ENCODE results near the gene MLLT10. TPM values are rescaled to one million over a fixed set of nuclear protein-coding genes. Genes with fewer than 3 reads are reported as not detected.

Gene MLLT10
- total RNA-seq, 6 donors from 2014 or later: 40.1 to 63.9 (median 53.9) TPM

- Histone ChIP-seq H3K27ac (no peak overlapping the region), H3K27me3 (no peaks in the 10 kb centered on the region), H3K4me1 (peaks cover 11 to 21% (median 14%) of the 10 kb centered on the region in 4 donors), H3K36me3 (no peaks in the 10 kb centered on the region), H3K9me3 (no peaks in the 10 kb centered on the region), H3K4me3 (no peak overlapping the region)
- ATAC-seq (ENCODE audit: low FRiP score in 2 of 2): no peak
- WGBS, 2 donors: 97 to 100% methylated on average over 1 of the region's 1 CpG
- TF ChIP-seq EP300 (IDR thresholded peaks at IDR 0.05): no peak
- TF ChIP-seq POLR2A (IDR thresholded peaks at IDR 0.05): no peak
- no peak for TF ChIP-seq POLR2AphosphoS5 (IDR thresholded peaks at IDR 0.05)
- no peak for TF ChIP-seq CTCF (IDR thresholded peaks at IDR 0.05)
- no peak for DNase-seq
Measured at GRCh38 chr10:21530641-21531040, 3.4 kb upstream of the MLLT10 start.

- H3K27ac ChIP-seq: peak overlapping the region in 1 of 4 donors; percentile 87
Measured at GRCh38 chr10:21531164-21531563, 2.9 kb upstream of the MLLT10 start.

GRCh38 chr10:21532694-21533466, 1.2 kb upstream of the MLLT10 start:
- peaks cover 10 to 26% (median 18%) of the 10 kb centered on the region in 4 donors for H3K4me1 ChIP-seq
- H3K9me3 ChIP-seq: no peaks in the 10 kb centered on the region
- no peaks in the 10 kb centered on the region for H3K27me3 ChIP-seq
- H3K4me3 ChIP-seq: peak overlapping the region; percentile 48 to 94 (median 82)
- ATAC-seq (ENCODE audit: low FRiP score in 2 of 2) (no peak), DNase-seq (no peak)
- H3K36me3 ChIP-seq: peaks cover 0 to 9% (median 1%) of the 10 kb centered on the region in 4 donors
- no peak for TF ChIP-seq CTCF (IDR thresholded peaks at IDR 0.05)
- no peak for TF ChIP-seq POLR2AphosphoS5 (IDR thresholded peaks at IDR 0.05)
- TF ChIP-seq POLR2A (IDR thresholded peaks at IDR 0.05): no peak
- no peak for TF ChIP-seq EP300 (IDR thresholded peaks at IDR 0.05)
- 36 to 42% methylated on average over 10 of the region's 10 CpGs for WGBS, 2 donors
- H3K27ac ChIP-seq: peak overlapping the region; percentile 87 to 98 (median 94)

More at GRCh38 chr10:21531164-21531563, 2.9 kb upstream of the MLLT10 start:
- H3K36me3 ChIP-seq: peaks cover 0 to 2% (median 0%) of the 10 kb centered on the region in 4 donors
- no peak for DNase-seq
- H3K27me3 ChIP-seq: no peaks in the 10 kb centered on the region
- TF ChIP-seq CTCF (IDR thresholded peaks at IDR 0.05) (no peak), POLR2A (IDR thresholded peaks at IDR 0.05) (no peak), EP300 (IDR thresholded peaks at IDR 0.05) (no peak), POLR2AphosphoS5 (IDR thresholded peaks at IDR 0.05) (no peak)
- H3K4me3 ChIP-seq: no peak overlapping the region
- 69 to 80% methylated on average over 1 of the region's 1 CpG for WGBS, 2 donors
- no peak for ATAC-seq (ENCODE audit: low FRiP score in 2 of 2)
- no peaks in the 10 kb centered on the region for H3K9me3 ChIP-seq
- peaks cover 16 to 26% (median 18%) of the 10 kb centered on the region in 4 donors for H3K4me1 ChIP-seq

GRCh38 chr10:21534280-21534586, 201 bp downstream of the MLLT10 start:
- Histone ChIP-seq H3K27ac (peak overlapping the region; percentile 87 to 98 (median 94)), H3K4me1 (peaks cover 10 to 20% (median 18%) of the 10 kb centered on the region in 4 donors), H3K36me3 (peaks cover 0 to 23% (median 5%) of the 10 kb centered on the region in 4 donors), H3K27me3 (no peaks in the 10 kb centered on the region), H3K4me3 (peak overlapping the region; percentile 70 to 94 (median 82)), H3K9me3 (no peaks in the 10 kb centered on the region)
- ATAC-seq (ENCODE audit: low FRiP score in 2 of 2): no peak
- TF ChIP-seq POLR2A (IDR thresholded peaks at IDR 0.05) (no peak), POLR2AphosphoS5 (IDR thresholded peaks at IDR 0.05) (no peak), EP300 (IDR thresholded peaks at IDR 0.05) (no peak), CTCF (IDR thresholded peaks at IDR 0.05) (no peak)
- 0% methylated on average over 3 to 6 of the region's 26 CpGs for WGBS, 2 donors
- DNase-seq: no peak
